ENCODE measurements around the gene ESRP2.

The ESRP2 gene

DNA sequence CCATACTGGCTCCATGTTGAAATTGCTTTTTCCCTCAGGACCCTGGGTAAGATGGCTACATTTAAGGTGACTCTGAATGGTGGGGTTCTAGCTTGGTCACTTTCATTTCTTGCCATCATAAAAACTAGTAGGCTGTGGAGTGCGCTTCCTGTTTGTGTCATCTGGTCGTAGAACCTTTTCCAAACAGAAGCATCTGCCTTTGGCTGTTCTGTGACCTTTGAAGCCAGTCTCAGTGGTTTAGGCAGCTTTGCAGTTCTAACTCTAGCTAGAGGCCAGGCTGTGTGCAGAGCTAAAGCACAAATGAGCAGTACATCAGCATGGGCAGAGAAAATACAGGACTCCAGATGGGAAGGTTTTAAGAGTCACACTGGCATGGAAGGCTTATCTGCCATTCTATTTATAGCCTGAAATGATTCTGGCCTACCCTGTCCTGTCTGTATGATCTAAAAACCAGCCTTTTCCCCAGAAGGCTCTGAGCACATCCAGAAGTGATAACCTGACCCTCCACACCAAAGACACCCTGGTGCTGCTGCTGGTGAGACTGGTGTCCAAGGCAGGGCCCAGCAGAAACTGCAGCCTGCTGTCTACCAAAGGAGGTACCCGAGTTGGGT lies 8.6 kb downstream of the ESRP2 start:
- Histone ChIP-seq H3K9ac (peak overlapping the region; percentile 22; the same call in 1 of the 2 replicates), H4K20me1 (peaks cover 53% of the 10 kb centered on the region), H3K4me1 (peaks cover 21% of the 10 kb centered on the region), H3K27me3 (no peaks in the 10 kb centered on the region), H3K9me3 (no peaks in the 10 kb centered on the region), H3K36me3 (peaks cover 45% of the 10 kb centered on the region), H3K4me3 (no peak overlapping the region), H3K27ac (peak overlapping the region; percentile 18), H3K4me2 (peak overlapping the region; percentile 57)
- TF ChIP-seq Cebpa-rat (IDR thresholded peaks at IDR 0.05): no peak

DNA sequence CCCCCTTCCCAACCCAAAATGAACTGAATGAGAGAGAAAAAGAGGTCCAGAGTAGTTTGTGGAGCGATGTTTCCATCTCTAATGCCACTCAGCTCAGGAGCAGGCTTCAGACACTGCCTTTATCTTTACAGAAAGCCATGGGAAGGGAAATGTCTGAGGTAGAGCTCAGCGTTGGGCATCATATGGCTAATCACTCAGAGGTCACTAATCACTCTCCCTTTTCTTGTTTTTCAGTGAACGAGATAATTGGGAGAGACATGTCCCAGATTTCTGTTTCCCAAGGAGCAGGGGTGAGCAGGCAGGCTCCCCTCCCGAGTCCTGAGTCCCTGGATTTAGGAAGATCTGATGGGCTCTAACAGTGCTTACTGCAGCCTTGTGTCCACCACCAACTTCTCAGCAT lies 9.8 kb downstream of the ESRP2 start:
- H3K4me3 ChIP-seq: no peak overlapping the region
- H3K9ac ChIP-seq: no peak overlapping the region
- H3K9me3 ChIP-seq: no peaks in the 10 kb centered on the region
- no peaks in the 10 kb centered on the region for H3K27me3 ChIP-seq
- H3K4me1 ChIP-seq: peaks cover 21% of the 10 kb centered on the region
- H3K4me2 ChIP-seq: no peak overlapping the region
- no peak for TF ChIP-seq Cebpa-rat (IDR thresholded peaks at IDR 0.05)
- H3K36me3 ChIP-seq: peaks cover 43% of the 10 kb centered on the region
- no peak overlapping the region for H3K27ac ChIP-seq
- peaks cover 59% of the 10 kb centered on the region for H4K20me1 ChIP-seq

DNA sequence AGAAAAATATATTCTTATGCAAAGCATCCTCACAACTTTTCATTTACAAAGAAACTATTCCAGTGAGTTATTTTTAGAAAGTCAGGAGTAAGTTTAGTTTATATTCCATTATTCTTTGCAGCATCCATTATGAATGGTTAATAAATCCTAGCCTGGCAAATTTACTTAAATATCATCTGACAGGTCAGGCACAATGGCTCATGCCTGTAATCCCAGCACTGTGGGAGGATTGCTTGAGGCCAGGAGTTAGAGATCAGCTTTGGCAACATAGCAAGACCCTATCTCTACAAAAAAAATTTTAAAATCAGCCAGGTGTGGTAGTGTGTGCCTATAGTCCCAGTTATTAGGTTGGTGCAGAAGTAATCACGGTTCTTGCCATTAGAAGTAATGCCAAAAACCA lies 12.9 kb downstream of the ESRP2 start:
- H3K9ac ChIP-seq: no peak overlapping the region
- peaks cover 43% of the 10 kb centered on the region; the same call in 1 of the 2 replicates for H4K20me1 ChIP-seq
- H3K27ac ChIP-seq: no peak overlapping the region
- no peak overlapping the region for H3K4me3 ChIP-seq
- no peak for TF ChIP-seq Cebpa-rat (IDR thresholded peaks at IDR 0.05)
- H3K9me3 ChIP-seq: no peaks in the 10 kb centered on the region
- peaks cover 42% of the 10 kb centered on the region for H3K36me3 ChIP-seq
- H3K27me3 ChIP-seq: no peaks in the 10 kb centered on the region
- no peak overlapping the region for H3K4me2 ChIP-seq
- H3K4me1 ChIP-seq: peaks cover 18% of the 10 kb centered on the region

DNA sequence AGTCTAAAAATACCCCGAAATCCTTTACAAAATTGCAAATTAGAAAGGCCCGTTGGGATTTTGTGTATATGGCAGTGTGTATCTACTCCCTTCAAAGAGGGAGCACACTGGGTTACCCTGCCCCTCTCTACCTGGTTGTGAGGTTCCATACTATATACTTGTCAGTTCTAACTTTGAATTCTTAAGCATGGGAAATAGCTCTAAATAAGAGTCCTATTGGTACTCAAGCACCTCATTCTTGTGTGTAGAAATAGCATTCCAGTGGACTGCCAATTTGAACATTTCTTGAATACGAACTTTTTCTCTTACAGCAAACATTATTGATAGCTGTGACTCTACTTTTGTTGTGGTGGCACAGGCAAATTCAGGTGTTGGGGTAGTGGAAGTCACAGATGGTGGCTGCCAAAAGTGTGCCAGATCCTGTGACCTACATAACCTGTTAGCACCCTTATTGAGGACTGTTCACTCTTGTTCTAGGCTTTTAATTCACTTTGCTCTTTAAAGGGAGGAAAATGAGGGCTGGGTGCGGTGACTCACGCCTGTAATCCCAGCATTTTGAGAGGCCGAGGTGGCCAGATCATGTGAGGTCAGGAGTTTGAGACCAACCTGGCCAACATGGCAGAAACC lies 16.1 kb downstream of the ESRP2 start:
- H3K4me1 ChIP-seq: no peaks in the 10 kb centered on the region
- no peak overlapping the region for H3K27ac ChIP-seq
- no peaks in the 10 kb centered on the region for H3K27me3 ChIP-seq
- no peak overlapping the region for H3K9ac ChIP-seq
- peaks cover 45% of the 10 kb centered on the region for H3K36me3 ChIP-seq
- TF ChIP-seq Cebpa-rat (IDR thresholded peaks at IDR 0.05): no peak
- no peaks in the 10 kb centered on the region for H3K9me3 ChIP-seq
- peaks cover 35% of the 10 kb centered on the region; the same call in 1 of the 2 replicates for H4K20me1 ChIP-seq
- no peak overlapping the region for H3K4me3 ChIP-seq
- no peak overlapping the region for H3K4me2 ChIP-seq

GRCh38 chr16:68217506-68217905 lies 18.4 kb downstream of the ESRP2 start:
- H3K27ac ChIP-seq: no peak overlapping the region
- no peak for TF ChIP-seq Cebpa-rat (IDR thresholded peaks at IDR 0.05)
- H3K36me3 ChIP-seq: peaks cover 45% of the 10 kb centered on the region
- H3K9me3 ChIP-seq: no peaks in the 10 kb centered on the region
- no peak overlapping the region for H3K9ac ChIP-seq
- H3K27me3 ChIP-seq: no peaks in the 10 kb centered on the region
- H3K4me1 ChIP-seq: no peaks in the 10 kb centered on the region
- no peak overlapping the region for H3K4me3 ChIP-seq
- peaks cover 31% of the 10 kb centered on the region; the same call in 1 of the 2 replicates for H4K20me1 ChIP-seq
- H3K4me2 ChIP-seq: no peak overlapping the region

- Histone ChIP-seq H4K20me1 (peaks cover 22% of the 10 kb centered on the region; the same call in 1 of the 2 replicates), H3K4me3 (no peak overlapping the region), H3K27ac (no peak overlapping the region), H3K9me3 (no peaks in the 10 kb centered on the region), H3K4me2 (no peak overlapping the region), H3K36me3 (peaks cover 38% of the 10 kb centered on the region), H3K27me3 (no peaks in the 10 kb centered on the region), H3K4me1 (no peaks in the 10 kb centered on the region), H3K9ac (no peak overlapping the region)
- no peak for TF ChIP-seq Cebpa-rat (IDR thresholded peaks at IDR 0.05)
Measured at GRCh38 chr16:68216240-68216639, 19.7 kb downstream of the ESRP2 start.

- H3K4me2 ChIP-seq: no peak overlapping the region
- H3K27ac ChIP-seq: no peak overlapping the region
- H3K9me3 ChIP-seq: no peaks in the 10 kb centered on the region
- H4K20me1 ChIP-seq: peaks cover 22% of the 10 kb centered on the region; the same call in 1 of the 2 replicates
- H3K27me3 ChIP-seq: no peaks in the 10 kb centered on the region
- no peak for TF ChIP-seq Cebpa-rat (IDR thresholded peaks at IDR 0.05)
- H3K36me3 ChIP-seq: peaks cover 34% of the 10 kb centered on the region
- H3K9ac ChIP-seq: no peak overlapping the region
- no peaks in the 10 kb centered on the region for H3K4me1 ChIP-seq
- no peak overlapping the region for H3K4me3 ChIP-seq
Measured at GRCh38 chr16:68215302-68215701, 20.6 kb downstream of the ESRP2 start.

DNA sequence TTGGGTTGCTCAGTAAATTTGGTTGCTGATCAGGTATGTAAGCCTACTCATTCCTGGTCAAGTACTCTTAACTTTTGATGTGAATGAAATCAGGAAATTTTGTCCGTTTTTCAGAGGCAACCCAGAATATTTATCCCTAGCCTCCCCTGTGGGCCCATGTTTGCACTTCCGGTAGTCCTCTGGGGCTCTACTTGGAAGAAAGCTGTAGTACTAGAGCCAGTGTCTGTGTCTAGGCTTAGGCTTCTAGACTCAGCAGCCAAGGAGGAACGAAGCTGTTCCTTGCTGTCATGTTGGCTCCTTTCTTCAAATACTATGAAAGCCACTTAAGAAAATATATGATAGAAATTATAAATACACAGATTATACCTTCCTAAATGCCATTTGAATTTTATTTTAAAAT lies 21.2 kb downstream of the ESRP2 start:
- no peaks in the 10 kb centered on the region for H3K9me3 ChIP-seq
- H3K9ac ChIP-seq: no peak overlapping the region
- no peak overlapping the region for H3K27ac ChIP-seq
- H3K4me3 ChIP-seq: no peak overlapping the region
- H3K36me3 ChIP-seq: peaks cover 35% of the 10 kb centered on the region
- TF ChIP-seq Cebpa-rat (IDR thresholded peaks at IDR 0.05): no peak
- H3K27me3 ChIP-seq: no peaks in the 10 kb centered on the region
- H4K20me1 ChIP-seq: peaks cover 22% of the 10 kb centered on the region; the same call in 1 of the 2 replicates
- no peaks in the 10 kb centered on the region for H3K4me1 ChIP-seq
- no peak overlapping the region for H3K4me2 ChIP-seq

GRCh38 chr16:68206245-68206644 lies 29.7 kb downstream of the ESRP2 start:
- Histone ChIP-seq H3K9me3 (no peaks in the 10 kb centered on the region), H3K36me3 (peaks cover 37% of the 10 kb centered on the region), H3K4me2 (no peak overlapping the region), H3K27ac (no peak overlapping the region), H3K9ac (no peak overlapping the region), H4K20me1 (peaks cover 21% of the 10 kb centered on the region), H3K4me3 (no peak overlapping the region), H3K4me1 (peaks cover 11% of the 10 kb centered on the region), H3K27me3 (no peaks in the 10 kb centered on the region)
- no peak for TF ChIP-seq Cebpa-rat (IDR thresholded peaks at IDR 0.05)

GRCh38 chr16:68202091-68202519 lies 33.8 kb downstream of the ESRP2 start:
- H3K9ac ChIP-seq: no peak overlapping the region
- H4K20me1 ChIP-seq: peaks cover 35% of the 10 kb centered on the region
- no peak overlapping the region for H3K27ac ChIP-seq
- no peak overlapping the region for H3K4me3 ChIP-seq
- H3K4me1 ChIP-seq: peaks cover 27% of the 10 kb centered on the region
- H3K36me3 ChIP-seq: peaks cover 23% of the 10 kb centered on the region
- no peaks in the 10 kb centered on the region for H3K9me3 ChIP-seq
- H3K4me2 ChIP-seq: peak overlapping the region; percentile 9; the same call in 1 of the 2 replicates
- no peak for TF ChIP-seq Cebpa-rat (IDR thresholded peaks at IDR 0.05)
- H3K27me3 ChIP-seq: no peaks in the 10 kb centered on the region

Measured in BLaER1 (cell line).